Endothelial cell of umbilical vein (primary cell): Measurements from ENCODE around the gene LILRA1. TPM values are rescaled to one million over a fixed set of nuclear protein-coding genes. Genes with fewer than 3 reads are reported as not detected.

Experiments
- BruUV-seq: library from RNA; stranded (reverse); fragments of 400-500 nt; replicated peaks from 2 replicates; lab custom pipeline; 2021; lab: Mats Ljungman, UMichigan
- CTCF ChIA-PET: fragments of 300-600, 350-600 bp; sonication (Branson Sonifier 250); formaldehyde crosslinking; loops from one replicate; lab custom pipeline; 2021; ENCODE audit warnings: antibody characterized with exemption, inconsistent platforms; lab: Charles Lee
- POLR2A ChIA-PET: fragments of 300-600, 350-600 bp; sonication (Branson Sonifier 250); formaldehyde crosslinking; loops from one replicate; lab custom pipeline; 2021; ENCODE audit warnings: antibody characterized with exemption, inconsistent platforms; lab: Charles Lee
- DNase-seq: peaks from one replicate; pipeline ENCODE4 v3.0.0-alpha.2; 2011; ENCODE audit warnings: low read depth, low spot score
- FAIRE-seq: peaks from 2 replicates; lab custom pipeline; 2011; peaks lifted over from hg19 to GRCh38; lab: Jason Lieb, UNC
- H2AFZ ChIP-seq: 2 replicates; pipeline ENCODE4 v1.6.0; 2012; ENCODE audit warnings: low read depth, low read length, control low read depth, inconsistent platforms
- H3K27ac ChIP-seq: 2 replicates; pipeline ENCODE4 v1.5.1; 2011; ENCODE audit warnings: low read depth, mild to moderate bottlenecking, control low read depth, low read length, moderate library complexity; ENCODE audit not compliant: insufficient read depth
- H3K27me3 ChIP-seq, 2 experiments: 2 replicates each; pipeline versions ENCODE4 v1.6.0 to v1.6.1; 2011; ENCODE audit warnings: low read length in 2 of 2, mixed read lengths in 1 of 2; ENCODE audit not compliant: control insufficient read depth in 2 of 2, insufficient read depth in 2 of 2
- H3K36me3 ChIP-seq, 2 experiments: 2 replicates in 1 of 2; 3 replicates in 1 of 2; pipeline ENCODE4 v1.5.1; 2011; ENCODE audit warnings: low read length in 2 of 2, mild to moderate bottlenecking in 1 of 2, moderate library complexity in 1 of 2; ENCODE audit not compliant: control insufficient read depth in 2 of 2, insufficient read depth in 2 of 2; ENCODE audit errors: extremely low read depth in 1 of 2
- H3K4me1 ChIP-seq: 3 replicates; pipeline ENCODE4 v1.5.1; 2011; ENCODE audit warnings: mild to moderate bottlenecking, low read length; ENCODE audit not compliant: control insufficient read depth, insufficient read depth; ENCODE audit errors: extremely low read depth
- H3K4me2 ChIP-seq: 2 replicates; pipeline ENCODE4 v1.6.1; 2011; ENCODE audit warnings: low read length, control low read depth, mixed read lengths; ENCODE audit not compliant: insufficient read depth
- H3K4me3 ChIP-seq, 3 experiments: fragments of 200-600 bp in 1 of 3; sonication (generic), shearing (Covaris generic) in 1 of 3; replicated peaks in 1 of 3; 2 replicates each; pipeline ENCODE4 v1.5.1; 2011 to 2016; ENCODE audit warnings: control low read depth in 3 of 3, low read length in 3 of 3, mild to moderate bottlenecking in 2 of 3, inconsistent platforms in 1 of 3, low read depth in 1 of 3, moderate library complexity in 1 of 3; ENCODE audit not compliant: insufficient read depth in 1 of 3
- H3K79me2 ChIP-seq: 2 replicates; pipeline ENCODE4 v1.6.0; 2012; ENCODE audit warnings: low read length, inconsistent platforms; ENCODE audit not compliant: control insufficient read depth, insufficient read depth
- H3K9ac ChIP-seq: replicated peaks from 2 replicates; pipeline ENCODE3; 2011; ENCODE audit warnings: low read length, control low read depth; ENCODE audit not compliant: insufficient read depth; ENCODE audit errors: extremely low read depth
- H3K9me1 ChIP-seq: replicated peaks from 3 replicates; pipeline ENCODE4 v1.6.0; 2011; ENCODE audit warnings: mild to moderate bottlenecking, low read length; ENCODE audit not compliant: control insufficient read depth, insufficient read depth; ENCODE audit errors: extremely low read depth
- H3K9me3 ChIP-seq: replicated peaks from 2 replicates; pipeline ENCODE4 v1.5.1; 2012; ENCODE audit warnings: low read length, inconsistent platforms; ENCODE audit not compliant: control insufficient read depth, insufficient read depth
- H4K20me1 ChIP-seq: replicated peaks from 2 replicates; pipeline ENCODE3; 2011; ENCODE audit warnings: mild to moderate bottlenecking, low read length; ENCODE audit not compliant: control insufficient read depth, insufficient read depth; ENCODE audit errors: extremely low read depth
- CTCF ChIP-seq, 2 donors: IDR thresholded peaks; 1 replicate in 1 of 2; 2 replicates in 1 of 2; pipeline ENCODE4 v1.5.1; 2011; ENCODE audit warnings: low read length in 2 of 2, mild to moderate bottlenecking in 2 of 2, moderate library complexity in 2 of 2, control low read depth in 1 of 2, inconsistent platforms in 1 of 2, low read depth in 1 of 2; ENCODE audit not compliant: insufficient read depth in 1 of 2; ENCODE audit errors: extremely low read depth in 1 of 2
- EZH2 ChIP-seq: IDR thresholded peaks from 2 replicates; pipeline ENCODE4 v1.6.1; 2012; ENCODE audit warnings: borderline replicate concordance, low read depth, mild to moderate bottlenecking, moderate library complexity, low read length, inconsistent platforms; ENCODE audit not compliant: severe bottlenecking
- FOS ChIP-seq: IDR thresholded peaks from 2 replicates; pipeline ENCODE4 v1.6.1; 2011; ENCODE audit warnings: mild to moderate bottlenecking, low read length, moderate library complexity, borderline replicate concordance; ENCODE audit not compliant: insufficient read depth
- GATA2 ChIP-seq: IDR thresholded peaks from 2 replicates; pipeline ENCODE4 v1.7.0; 2011; ENCODE audit warnings: low read depth, mild to moderate bottlenecking, moderate library complexity, mixed read lengths, low read length; ENCODE audit not compliant: insufficient read length, insufficient read depth
- JUN ChIP-seq: IDR thresholded peaks from 2 replicates; pipeline ENCODE4 v1.6.1; 2011; ENCODE audit warnings: borderline replicate concordance, low read depth; ENCODE audit not compliant: insufficient read length, insufficient read depth
- MAX ChIP-seq: IDR thresholded peaks from 2 replicates; pipeline ENCODE4 v1.6.1; 2011; ENCODE audit not compliant: insufficient read depth, insufficient read length
- MYC ChIP-seq: IDR thresholded peaks from one replicate; pipeline ENCODE4 v1.6.1; 2011; ENCODE audit warnings: mild to moderate bottlenecking, low read depth, low read length
- POLR2A ChIP-seq: IDR thresholded peaks from 2 replicates; pipeline ENCODE4 v1.6.1; 2012; ENCODE audit warnings: low read depth, mild to moderate bottlenecking, control low read depth, low read length
- POLR2AphosphoS5 ChIP-seq: IDR thresholded peaks from 2 replicates; pipeline ENCODE4 v1.6.1; 2012; ENCODE audit warnings: low read depth, mild to moderate bottlenecking, control low read depth, low read length, moderate library complexity; ENCODE audit not compliant: insufficient read depth
- dilution Hi-C: fragments of 300-500 bp; cut with MboI; formaldehyde crosslinking; loops from one replicate; pipeline ENCODE4 v1.15.0; 2019; ENCODE audit warnings: low sequenced_read_pairs; ENCODE audit not compliant: extremely low pct_ligation_motif_present
- intact Hi-C: fragments of 100-400 bp; cut with micrococcal nuclease; formaldehyde crosslinking; loops from one replicate; pipeline ENCODE4 v1.10.0; 2022
- polyA plus RNA-seq, 4 experiments: library from polyadenylated mRNA; depleted of rRNA in 3 of 4; stranded (reverse) in 3 of 4; unstranded in 1 of 4; fragments of >200 nt; gene quantifications; 2 replicates each; pipeline versions ENCODE4 v1.2.1 to v1.2.3, GENCODE V29; 2011 to 2012; ENCODE audit warnings: missing spikeins in 1 of 4
- total RNA-seq: library from RNA; stranded (reverse); gene quantifications from 2 replicates; pipeline ENCODE4 v1.2.3, GENCODE V29; 2021

The LILRA1 gene
- total and polyA plus RNA-seq, 2 donors (not counting 3 experiments of a cell fraction or from before 2014, with no cell fraction given): not detected

GRCh38 chr19:54608205-54608604, 14.8 kb downstream of the LILRA1 start:
- FAIRE-seq (no peak), DNase-seq (no peak)
- CTCF ChIA-PET: no interaction called here
- POLR2A ChIA-PET: no interaction called here
- Histone ChIP-seq H3K9me3 (no peaks in the 10 kb centered on the region), H3K27me3 (no peaks in the 10 kb centered on the region), H3K4me3 (no peak overlapping the region), H3K9ac (no peak overlapping the region), H3K27ac (no peak overlapping the region), H3K36me3 (no peaks in the 10 kb centered on the region), H3K4me2 (no peak overlapping the region), H3K4me1 (no peaks in the 10 kb centered on the region), H3K9me1 (no peaks in the 10 kb centered on the region), H4K20me1 (no peaks in the 10 kb centered on the region), H3K79me2 (no peaks in the 10 kb centered on the region), H2AFZ (no peak overlapping the region)
- no peak for TF ChIP-seq POLR2AphosphoS5
- BruUV-seq: no TSS peak
- dilution Hi-C loops (no loop called here), intact Hi-C loops (no loop called here)

- Histone ChIP-seq H2AFZ (no peak overlapping the region), H3K27me3 (no peaks in the 10 kb centered on the region), H4K20me1 (no peaks in the 10 kb centered on the region), H3K4me3 (no peak overlapping the region), H3K36me3 (no peaks in the 10 kb centered on the region), H3K4me2 (no peak overlapping the region), H3K9me3 (no peaks in the 10 kb centered on the region), H3K9me1 (no peaks in the 10 kb centered on the region), H3K9ac (no peak overlapping the region), H3K79me2 (no peaks in the 10 kb centered on the region), H3K4me1 (no peaks in the 10 kb centered on the region), H3K27ac (no peak overlapping the region)
- FAIRE-seq (no peak), DNase-seq (no peak)
- no peak for TF ChIP-seq GATA2
- TF ChIP-seq POLR2A: no peak
- TF ChIP-seq FOS: no peak
- no peak for TF ChIP-seq MAX
- TF ChIP-seq EZH2: no peak
- TF ChIP-seq JUN: no peak
- TF ChIP-seq CTCF (IDR thresholded peaks at IDR 0.05; ENCODE audit: extremely low read depth in 1 of 2, insufficient read depth in 1 of 2, low read depth in 1 of 2, low read length in 2 of 2): no peak
- no peak for TF ChIP-seq MYC
- TF ChIP-seq POLR2AphosphoS5: no peak
- no TSS peak for BruUV-seq
- dilution Hi-C loops (no loop called here), intact Hi-C loops (no loop called here)
- CTCF ChIA-PET: no interaction called here
- POLR2A ChIA-PET: no interaction called here
Measured at GRCh38 chr19:54608792-54609191, 15.4 kb downstream of the LILRA1 start.
